Measurements from ENCODE around the gene PVR.

- TF ChIP-seq, protein P1, sequence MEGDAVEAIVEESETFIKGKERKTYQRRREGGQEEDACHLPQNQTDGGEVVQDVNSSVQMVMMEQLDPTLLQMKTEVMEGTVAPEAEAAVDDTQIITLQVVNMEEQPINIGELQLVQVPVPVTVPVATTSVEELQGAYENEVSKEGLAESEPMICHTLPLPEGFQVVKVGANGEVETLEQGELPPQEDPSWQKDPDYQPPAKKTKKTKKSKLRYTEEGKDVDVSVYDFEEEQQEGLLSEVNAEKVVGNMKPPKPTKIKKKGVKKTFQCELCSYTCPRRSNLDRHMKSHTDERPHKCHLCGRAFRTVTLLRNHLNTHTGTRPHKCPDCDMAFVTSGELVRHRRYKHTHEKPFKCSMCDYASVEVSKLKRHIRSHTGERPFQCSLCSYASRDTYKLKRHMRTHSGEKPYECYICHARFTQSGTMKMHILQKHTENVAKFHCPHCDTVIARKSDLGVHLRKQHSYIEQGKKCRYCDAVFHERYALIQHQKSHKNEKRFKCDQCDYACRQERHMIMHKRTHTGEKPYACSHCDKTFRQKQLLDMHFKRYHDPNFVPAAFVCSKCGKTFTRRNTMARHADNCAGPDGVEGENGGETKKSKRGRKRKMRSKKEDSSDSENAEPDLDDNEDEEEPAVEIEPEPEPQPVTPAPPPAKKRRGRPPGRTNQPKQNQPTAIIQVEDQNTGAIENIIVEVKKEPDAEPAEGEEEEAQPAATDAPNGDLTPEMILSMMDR (conservative IDR thresholded peaks at IDR 0.05): no peak
- TF ChIP-seq ZFX (IDR thresholded peaks at IDR 0.05): no peak
Measured at GRCh38 chr19:44696939-44697669, 53.4 kb downstream of the PVR start.

Data from C4-2B (cell line).